ENCODE measurements around the gene RAB18. TPM values are rescaled to one million over a fixed set of nuclear protein-coding genes. Genes with fewer than 3 reads are reported as not detected.

Gene RAB18
- total and polyA plus RNA-seq, 9 of the 15 experiments (the other 6 are each of a cell fraction or from before 2014, with no cell fraction given) = 10.5 to 46.3 (median 32.5) TPM

GRCh38 chr10:27457966-27458365, 46.1 kb upstream of the RAB18 start:
- no peaks in the 10 kb centered on the region for H4K20me1 ChIP-seq (replicated peaks; ENCODE audit: control insufficient read depth, insufficient read depth, low read length)
- 0% methylated on average over 2 of the region's 2 CpGs for WGBS (ENCODE audit: insufficient coverage, low coverage, missing lambda C conversion rate)
- no TSS peak for BruUV-seq (replicated peaks)
- H3K4me3 ChIP-seq = no peak overlapping the region
- ATAC-seq (no peak), FAIRE-seq (no peak), DNase-seq (ENCODE audit: extremely low read depth in 1 of 4, low spot score in 3 of 4) (no peak)
- H3K36me3 ChIP-seq (ENCODE audit: control insufficient read depth, insufficient read depth, low read length) = no peaks in the 10 kb centered on the region
- intact Hi-C loops (cut with micrococcal nuclease) (no loop called here), in situ Hi-C loops (cut with MboI) (no loop called here)
- H3K9me1 ChIP-seq (ENCODE audit: control insufficient read depth, insufficient read depth, low read length) = no peaks in the 10 kb centered on the region
- H3K27me3 ChIP-seq (ENCODE audit: control insufficient read depth in 2 of 2, insufficient read depth in 2 of 2, low read length in 2 of 2) = peaks cover 2 to 4% of the 10 kb centered on the region in 2 experiments; a peak in 1 of 5 replicates
- H3K9me3 ChIP-seq (replicated peaks; ENCODE audit: control insufficient read depth, insufficient read depth, low read depth, low read length) = no peaks in the 10 kb centered on the region
- H2AFZ ChIP-seq (ENCODE audit: low read depth, low read length) = no peak overlapping the region
- no peak overlapping the region for H3K27ac ChIP-seq (ENCODE audit: extremely low read depth, low read depth, low read length)
- H3K9ac ChIP-seq (ENCODE audit: insufficient read depth in 1 of 2, low read depth in 2 of 2, low read length in 2 of 2) = no peak overlapping the region
- no peaks in the 10 kb centered on the region for H3K79me2 ChIP-seq (ENCODE audit: control insufficient read depth, insufficient read depth, low read length)
- H3K4me2 ChIP-seq (ENCODE audit: insufficient read depth, low read length) = no peak overlapping the region
- POLR2A ChIA-PET = no interaction called here
- CTCF ChIA-PET (ENCODE audit: low intra/inter-chr PET ratio) = no interaction called here
- no peaks in the 10 kb centered on the region for H3K4me1 ChIP-seq (replicated peaks in 1 of 2; ENCODE audit: control insufficient read depth in 2 of 2, insufficient read depth in 2 of 2, low read length in 2 of 2)
- TF ChIP-seq SRF (CRISPR knock-in tag; IDR thresholded peaks at IDR 0.05) (no peak), HDAC8 (tag; IDR thresholded peaks at IDR 0.05) (no peak), NR2C1 (IDR thresholded peaks at IDR 0.05) (no peak), NR2C1 (tag; IDR thresholded peaks at IDR 0.05) (no peak), NR3C1 (CRISPR knock-in tag; IDR thresholded peaks at IDR 0.05) (no peak), GABPA (tag; conservative IDR thresholded peaks at IDR 0.05; ENCODE audit: low read depth) (no peak), ZBTB2 (IDR thresholded peaks at IDR 0.05) (no peak), FOXP1 (CRISPR knock-in tag; IDR thresholded peaks at IDR 0.05) (no peak), CEBPZ (IDR thresholded peaks at IDR 0.05; ENCODE audit: borderline replicate concordance, low read depth, low read length) (no peak), FOSL1 (tag; conservative IDR thresholded peaks at IDR 0.05) (no peak), RUNX1 (IDR thresholded peaks at IDR 0.05; ENCODE audit: low read depth) (no peak), ZNF444 (CRISPR knock-in tag; IDR thresholded peaks at IDR 0.05) (no peak), GATAD2A (IDR thresholded peaks at IDR 0.05) (no peak), ZNF655 (CRISPR knock-in tag; IDR thresholded peaks at IDR 0.05) (no peak), ZNF263 (CRISPR knock-in tag; IDR thresholded peaks at IDR 0.05; ENCODE audit: borderline replicate concordance) (no peak), PHF20 (IDR thresholded peaks at IDR 0.05; ENCODE audit: partially characterized antibody) (no peak)

Measured in K562 (cell line).